ENCODE data around the gene TESMIN.

GRCh38 chr11:68763181-68763721, 11.9 kb upstream of the TESMIN start:
- TF ChIP-seq CTCF (IDR thresholded peaks at IDR 0.05; ENCODE audit: low read length) (no peak), EZH2 (optimal IDR thresholded peaks at IDR 0.05; ENCODE audit: low read depth, low read length) (no peak), EZH2phosphoT487 (IDR thresholded peaks at IDR 0.05; ENCODE audit: low read length) (no peak)
